Hematopoietic multipotent progenitor cell treated with erythropoietin and hydrocortisone succinate and interleukin-3 and kit ligand, for 4 days (in vitro differentiated cells): ENCODE data around the gene ARL16.

Source experiments
- DNase-seq: peaks from one replicate; pipeline ENCODE4 v3.0.0-alpha.2; 2015

Gene ARL16

GRCh38 chr17:81683584-81684441 lies at the start of gene ARL16, which contains the start of gene HGS:
TSS of gene ARL16 (minus strand) at chr17:81683797. CDS start at chr17:81683753, 44 bp downstream.
TSS of gene HGS (plus strand) at chr17:81684011. CDS start at chr17:81684067, 56 bp downstream.
- peak; percentile 99 for DNase-seq

GRCh38 chr17:81727324-81728031 lies 43.9 kb upstream of the ARL16 start:
- no peak for DNase-seq

GRCh38 chr17:81726004-81726403 lies 42.4 kb upstream of the ARL16 start:
- no peak for DNase-seq

- DNase-seq: no peak
Observed at GRCh38 chr17:81725439-81725838, 41.8 kb upstream of the ARL16 start.

GRCh38 chr17:81723651-81724209 lies 40.1 kb upstream of the ARL16 start:
- DNase-seq: peak; percentile 18

- DNase-seq: peak; percentile 57
Observed at GRCh38 chr17:81722184-81723120, 38.9 kb upstream of the ARL16 start.

GRCh38 chr17:81720267-81721071 lies 36.9 kb upstream of the ARL16 start:
- no peak for DNase-seq

GRCh38 chr17:81719410-81720266 lies 36.0 kb upstream of the ARL16 start:
- no peak for DNase-seq

GRCh38 chr17:81717766-81718089 lies 34.1 kb upstream of the ARL16 start:
- DNase-seq: no peak

- no peak for DNase-seq
Observed at GRCh38 chr17:81717049-81717765, 33.6 kb upstream of the ARL16 start.

GRCh38 chr17:81716674-81716996 lies 33.0 kb upstream of the ARL16 start:
- DNase-seq: no peak

- DNase-seq: no peak
Observed at GRCh38 chr17:81715872-81716673, 32.5 kb upstream of the ARL16 start.

GRCh38 chr17:81715107-81715871 lies 31.7 kb upstream of the ARL16 start:
- DNase-seq: no peak

- no peak for DNase-seq
Observed at GRCh38 chr17:81714412-81715106, 31.0 kb upstream of the ARL16 start.

- peak; percentile 60 for DNase-seq
Observed at GRCh38 chr17:81713556-81714411, 30.2 kb upstream of the ARL16 start.

GRCh38 chr17:81713004-81713555 lies 29.5 kb upstream of the ARL16 start:
- DNase-seq: peak; percentile 13
